Measurements from ENCODE around the gene CHST6. TPM values are rescaled to one million over a fixed set of nuclear protein-coding genes. Genes with fewer than 3 reads are reported as not detected.
"Not testable (repeated sequence)": the region's sequence is repeated elsewhere in the genome, so short reads cannot be mapped to it uniquely, and the experiment has no call there.

Gene CHST6
- total and polyA plus RNA-seq, 4 experiments from 2014 or later: 0.06 TPM; not detected in 3

GRCh38 chr16:75501820-75502219 lies 6.6 kb upstream of the CHST6 start:
- H3K27ac ChIP-seq (ENCODE audit: low read depth, low read length); H3K36me3 Mint-ChIP-seq; H3K9me3 ChIP-seq (ENCODE audit: control insufficient read depth in 1 of 2, low read length in 2 of 2); H3K9me3 Mint-ChIP-seq; DNase-seq; H3K36me3 ChIP-seq (ENCODE audit: insufficient read depth, low read length); intact Hi-C loops (cut with micrococcal nuclease); H3K4me3 ChIP-seq (ENCODE audit: low read length in 2 of 2); H3K4me1 ChIP-seq (ENCODE audit: insufficient read depth, low read length); H3K27ac Mint-ChIP-seq; H3K27me3 ChIP-seq (ENCODE audit: insufficient read depth, low read length); H3K4me3 Mint-ChIP-seq; H3K4me1 Mint-ChIP-seq; POLR2A ChIA-PET (ENCODE audit: partially characterized antibody): not testable (repeated sequence)
- CTCF ChIA-PET (ENCODE audit: partially characterized antibody): interaction anchor here (1.6 kb wide), 1 partner anchor 15 kb away, joined by 6 read pairs; no protein-coding TSS in a partner anchor
- peaks cover 6 to 11% of the 10 kb centered on the region in 2 donors for H3K27me3 Mint-ChIP-seq

- intact Hi-C loops (cut with micrococcal nuclease): no loop called here
- Mint-ChIP-seq H3K27me3 (peaks cover 9 to 11% of the 10 kb centered on the region in 2 donors), H3K4me1 (no peaks in the 10 kb centered on the region), H3K36me3 (no peaks in the 10 kb centered on the region), H3K27ac (no peak overlapping the region), H3K9me3 (no peaks in the 10 kb centered on the region), H3K4me3 (no peak overlapping the region)
- Histone ChIP-seq H3K36me3 (ENCODE audit: insufficient read depth, low read length) (no peaks in the 10 kb centered on the region), H3K9me3 (ENCODE audit: control insufficient read depth in 1 of 2, low read length in 2 of 2) (no peaks in the 10 kb centered on the region), H3K27ac (ENCODE audit: low read depth, low read length) (no peak overlapping the region), H3K4me1 (ENCODE audit: insufficient read depth, low read length) (no peaks in the 10 kb centered on the region), H3K27me3 (ENCODE audit: insufficient read depth, low read length) (no peaks in the 10 kb centered on the region), H3K4me3 (ENCODE audit: low read length in 2 of 2) (no peak overlapping the region)
- ChIA-PET CTCF (ENCODE audit: partially characterized antibody) (no interaction called here), POLR2A (ENCODE audit: partially characterized antibody) (no interaction called here)
- DNase-seq: no peak
Measured at GRCh38 chr16:75501359-75501758, 6.1 kb upstream of the CHST6 start.

DNA sequence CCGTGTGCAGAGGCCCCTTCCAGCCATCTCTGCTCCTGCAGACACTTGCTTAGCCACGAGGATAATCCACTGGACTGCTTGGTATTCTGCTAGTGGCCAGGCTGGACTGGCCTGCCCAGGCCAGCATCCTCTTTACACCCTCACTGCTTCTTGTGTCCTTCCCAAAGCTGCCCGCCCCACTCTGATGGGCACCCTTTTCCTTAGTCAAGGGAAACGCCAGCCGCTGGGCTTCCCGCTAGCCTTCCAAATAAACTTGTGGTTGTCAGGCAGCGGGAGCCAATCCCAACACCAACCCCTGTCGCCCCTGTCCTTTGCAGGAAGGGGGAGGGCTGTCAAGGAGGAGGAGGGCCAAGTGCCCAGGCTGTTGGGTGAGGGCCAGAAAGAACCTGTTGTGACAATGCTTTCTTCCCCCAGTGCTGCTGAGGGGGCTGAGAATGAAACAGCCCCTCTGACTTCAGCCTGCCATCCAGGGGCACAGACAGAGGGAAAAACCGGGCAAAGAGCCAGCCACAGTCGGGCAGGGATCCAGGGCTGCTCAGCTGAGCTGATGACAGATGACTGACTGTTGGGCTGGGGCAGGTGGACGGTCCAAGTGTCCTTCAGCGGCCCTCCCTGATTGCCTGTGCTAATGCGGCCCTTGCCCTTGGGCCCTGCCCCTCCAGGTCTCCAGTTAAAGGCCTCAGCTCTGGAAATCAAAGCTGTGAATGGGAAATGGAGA lies 3.5 kb upstream of the CHST6 start:
- DNase-seq; H3K4me3 ChIP-seq (ENCODE audit: low read length in 2 of 2); H3K27ac Mint-ChIP-seq; H3K36me3 ChIP-seq (ENCODE audit: insufficient read depth, low read length); H3K27me3 ChIP-seq (ENCODE audit: insufficient read depth, low read length); H3K27ac ChIP-seq (ENCODE audit: low read depth, low read length); H3K4me1 Mint-ChIP-seq; intact Hi-C loops (cut with micrococcal nuclease); H3K36me3 Mint-ChIP-seq; H3K9me3 ChIP-seq (ENCODE audit: control insufficient read depth in 1 of 2, low read length in 2 of 2); H3K4me3 Mint-ChIP-seq; H3K9me3 Mint-ChIP-seq: not testable (repeated sequence)
- POLR2A ChIA-PET (ENCODE audit: partially characterized antibody): interaction anchor here (0.6 kb wide), 1 partner anchor 55 kb away, joined by 3 read pairs; no protein-coding TSS in a partner anchor
- peaks cover 10% of the 10 kb centered on the region for H3K4me1 ChIP-seq (ENCODE audit: insufficient read depth, low read length)
- H3K27me3 Mint-ChIP-seq: peaks cover 15 to 17% of the 10 kb centered on the region in 2 donors
- CTCF ChIA-PET (ENCODE audit: partially characterized antibody): interaction anchor here (1.5 kb wide), 1 partner anchor 34 kb away, joined by 3 read pairs; no protein-coding TSS in a partner anchor

DNA sequence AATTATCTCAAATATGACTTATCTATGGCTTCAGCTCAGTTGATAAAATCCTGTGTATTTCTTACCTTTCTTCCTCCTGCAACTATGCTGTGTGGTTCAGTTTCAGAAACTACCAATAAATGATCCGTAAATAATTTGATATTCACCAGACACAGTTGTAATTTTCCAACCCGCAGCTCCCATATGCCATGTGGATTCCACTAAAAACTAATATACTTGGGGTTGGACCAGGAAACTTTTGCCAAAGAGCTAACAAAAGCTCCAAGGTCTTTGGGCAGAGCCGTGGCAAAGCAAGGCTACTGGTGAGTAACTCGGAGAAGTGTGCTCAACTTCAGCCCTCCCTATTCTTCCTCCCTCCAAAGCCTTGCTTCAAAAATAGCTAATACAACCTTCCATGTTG lies 2.3 kb upstream of the CHST6 start:
- Histone ChIP-seq H3K27ac (ENCODE audit: low read depth, low read length) (no peak overlapping the region), H3K27me3 (ENCODE audit: insufficient read depth, low read length) (no peaks in the 10 kb centered on the region), H3K4me1 (ENCODE audit: insufficient read depth, low read length) (peaks cover 10% of the 10 kb centered on the region), H3K9me3 (ENCODE audit: control insufficient read depth in 1 of 2, low read length in 2 of 2) (no peaks in the 10 kb centered on the region), H3K4me3 (ENCODE audit: low read length in 2 of 2) (no peak overlapping the region), H3K36me3 (ENCODE audit: insufficient read depth, low read length) (no peaks in the 10 kb centered on the region)
- ChIA-PET CTCF (ENCODE audit: partially characterized antibody) (interaction anchor here (1.3 to 1.8 kb wide), 3 partner anchors 20 to 32 kb away, joined by 3 to 6 read pairs (median 4); no protein-coding TSS in a partner anchor), POLR2A (ENCODE audit: partially characterized antibody) (no interaction called here)
- intact Hi-C loops (cut with micrococcal nuclease): no loop called here
- no peak for DNase-seq
- Mint-ChIP-seq H3K4me1 (peaks cover 4 to 9% (median 7%) of the 10 kb centered on the region in 4 donors), H3K36me3 (no peaks in the 10 kb centered on the region), H3K27ac (no peak overlapping the region), H3K27me3 (peaks cover 20 to 23% of the 10 kb centered on the region in 2 donors), H3K4me3 (no peak overlapping the region), H3K9me3 (no peaks in the 10 kb centered on the region)

DNA sequence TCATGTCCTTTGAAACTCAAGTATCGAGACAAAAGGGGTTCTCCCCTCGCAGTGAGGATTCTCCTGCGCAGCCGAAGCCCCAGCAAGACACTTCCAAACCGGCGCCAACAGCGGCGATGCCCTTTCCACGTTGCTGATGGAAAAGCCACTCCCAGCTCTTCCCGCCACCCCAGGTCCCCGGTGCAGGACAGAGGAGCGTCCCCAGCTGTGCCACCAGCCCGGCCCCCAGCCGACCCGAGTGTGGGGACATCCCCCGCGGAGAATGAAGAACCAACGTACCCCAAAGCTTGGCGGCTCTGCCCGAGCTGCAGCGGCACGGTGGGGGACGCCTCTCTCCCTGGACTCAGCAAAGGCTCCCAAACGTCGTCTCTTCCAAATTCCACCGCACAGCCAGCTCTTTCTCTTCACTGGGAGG lies 573 bp downstream of the CHST6 start:
- H3K27ac Mint-ChIP-seq: peak overlapping the region in 1 of 7 donors; percentile 17
- Histone ChIP-seq H3K4me3 (ENCODE audit: low read length in 2 of 2) (no peak overlapping the region), H3K36me3 (ENCODE audit: insufficient read depth, low read length) (no peaks in the 10 kb centered on the region), H3K4me1 (ENCODE audit: insufficient read depth, low read length) (peaks cover 10% of the 10 kb centered on the region), H3K9me3 (ENCODE audit: control insufficient read depth in 1 of 2, low read length in 2 of 2) (no peaks in the 10 kb centered on the region), H3K27ac (ENCODE audit: low read depth, low read length) (no peak overlapping the region), H3K27me3 (ENCODE audit: insufficient read depth, low read length) (no peaks in the 10 kb centered on the region)
- peak overlapping the region; percentile 26 to 74 (median 67) for H3K4me3 Mint-ChIP-seq
- CTCF ChIA-PET (ENCODE audit: partially characterized antibody): interaction anchor here (1.1 to 1.3 kb wide), 2 partner anchors 23 to 56 kb away, joined by 3 to 6 read pairs; no protein-coding TSS in a partner anchor
- no peaks in the 10 kb centered on the region for H3K9me3 Mint-ChIP-seq
- peaks cover 23 to 26% of the 10 kb centered on the region in 2 donors for H3K27me3 Mint-ChIP-seq
- POLR2A ChIA-PET (ENCODE audit: partially characterized antibody): no interaction called here
- no peaks in the 10 kb centered on the region for H3K36me3 Mint-ChIP-seq
- H3K4me1 Mint-ChIP-seq: peaks cover 4 to 9% (median 7%) of the 10 kb centered on the region in 4 donors
- intact Hi-C loops (cut with micrococcal nuclease): no loop called here
- DNase-seq: no peak

DNA sequence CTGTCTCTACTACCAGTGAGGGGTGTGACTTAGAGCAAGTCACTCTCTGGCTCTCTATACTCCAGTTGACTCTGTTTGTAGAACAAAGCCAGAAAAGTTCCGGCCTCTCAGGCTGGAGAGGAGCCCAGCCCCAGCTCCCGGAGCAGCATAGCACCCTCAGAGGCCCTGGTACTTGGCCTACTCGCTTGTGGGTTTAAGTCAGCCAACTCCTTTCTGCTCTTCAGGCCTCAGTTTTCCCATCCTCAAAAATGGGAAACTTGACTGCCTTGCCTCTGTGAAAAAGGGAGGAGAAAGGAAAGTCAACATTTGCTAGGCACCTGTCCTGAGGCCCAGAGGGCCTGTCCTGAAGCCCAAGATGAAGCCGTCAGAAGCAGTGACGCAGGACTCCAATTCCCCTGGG lies 1.1 kb downstream of the CHST6 start:
- CTCF ChIA-PET (ENCODE audit: partially characterized antibody): interaction anchor here (1.1 to 1.3 kb wide), 2 partner anchors 23 to 57 kb away, joined by 3 to 6 read pairs; no protein-coding TSS in a partner anchor
- no peak overlapping the region for H3K27ac Mint-ChIP-seq
- no peaks in the 10 kb centered on the region for H3K36me3 Mint-ChIP-seq
- H3K4me1 Mint-ChIP-seq: peaks cover 4 to 9% (median 7%) of the 10 kb centered on the region in 4 donors
- H3K9me3 Mint-ChIP-seq: no peaks in the 10 kb centered on the region
- peak overlapping the region in 6 of 8 donors; percentile 12 to 74 (median 62) for H3K4me3 Mint-ChIP-seq
- peaks cover 22 to 26% of the 10 kb centered on the region in 2 donors for H3K27me3 Mint-ChIP-seq
- POLR2A ChIA-PET (ENCODE audit: partially characterized antibody): no interaction called here
- Histone ChIP-seq H3K27ac (ENCODE audit: low read depth, low read length) (no peak overlapping the region), H3K9me3 (ENCODE audit: control insufficient read depth in 1 of 2, low read length in 2 of 2) (no peaks in the 10 kb centered on the region), H3K36me3 (ENCODE audit: insufficient read depth, low read length) (no peaks in the 10 kb centered on the region), H3K4me3 (ENCODE audit: low read length in 2 of 2) (no peak overlapping the region), H3K27me3 (ENCODE audit: insufficient read depth, low read length) (no peaks in the 10 kb centered on the region), H3K4me1 (ENCODE audit: insufficient read depth, low read length) (peaks cover 10% of the 10 kb centered on the region)
- no peak for DNase-seq
- intact Hi-C loops (cut with micrococcal nuclease): no loop called here

DNA sequence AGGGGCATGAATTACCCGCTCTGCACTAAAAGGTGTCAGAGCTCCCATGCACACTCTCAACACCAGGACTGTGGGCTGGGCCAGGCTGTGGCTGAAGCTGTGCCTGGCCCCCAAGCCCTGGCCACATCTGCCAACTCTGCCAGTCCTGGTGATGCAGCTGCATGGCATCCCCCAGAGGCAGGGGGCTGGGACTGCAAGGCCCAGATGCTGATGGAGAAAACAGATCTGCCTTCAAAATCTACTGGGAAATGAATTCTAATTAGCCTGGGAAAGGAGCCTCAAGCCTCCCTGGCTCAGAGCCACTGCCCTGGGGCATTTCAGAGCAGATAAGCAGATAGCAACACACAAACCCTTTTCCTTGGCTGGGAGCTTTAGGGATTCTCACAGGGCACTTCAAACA lies 3.4 kb downstream of the CHST6 start:
- H3K27ac Mint-ChIP-seq: peak overlapping the region in 1 of 7 donors; percentile 19
- no peak overlapping the region for H3K4me3 ChIP-seq (ENCODE audit: low read length in 2 of 2)
- no peaks in the 10 kb centered on the region for H3K27me3 ChIP-seq (ENCODE audit: insufficient read depth, low read length)
- ChIA-PET CTCF (ENCODE audit: partially characterized antibody) (no interaction called here), POLR2A (ENCODE audit: partially characterized antibody) (no interaction called here)
- no peaks in the 10 kb centered on the region for H3K9me3 ChIP-seq (ENCODE audit: control insufficient read depth in 1 of 2, low read length in 2 of 2)
- no peaks in the 10 kb centered on the region for H3K36me3 Mint-ChIP-seq
- H3K4me3 Mint-ChIP-seq: peak overlapping the region in 1 of 8 donors; percentile 33
- peaks cover 25 to 27% of the 10 kb centered on the region in 2 donors for H3K27me3 Mint-ChIP-seq
- no peak overlapping the region for H3K27ac ChIP-seq (ENCODE audit: low read depth, low read length)
- H3K4me1 Mint-ChIP-seq: peaks cover 4 to 9% (median 7%) of the 10 kb centered on the region in 4 donors
- no peak for DNase-seq
- no peaks in the 10 kb centered on the region for H3K9me3 Mint-ChIP-seq
- intact Hi-C loops (cut with micrococcal nuclease): no loop called here
- no peaks in the 10 kb centered on the region for H3K36me3 ChIP-seq (ENCODE audit: insufficient read depth, low read length)
- H3K4me1 ChIP-seq (ENCODE audit: insufficient read depth, low read length): peaks cover 10% of the 10 kb centered on the region

All from CD4-positive, alpha-beta memory T cell (primary cell).